H9 (cell line): ENCODE results near the gene MCF2L2. TPM values are rescaled to one million over a fixed set of nuclear protein-coding genes. Genes with fewer than 3 reads are reported as not detected.
A peak's percentile ranks its signal among the peaks of the same experiment; 100 is the strongest.

Experiments used
- DNase-seq: peaks from one replicate; pipeline ENCODE4 v3.0.0-alpha.2; 2017
- H2AFZ ChIP-seq: one replicate; pipeline ENCODE4 v1.6.1; 2013; ENCODE audit warnings: mild to moderate bottlenecking, low read length, control low read depth, moderate library complexity
- H2AK5ac ChIP-seq: 2 replicates; pipeline ENCODE4 v1.6.1; 2013; ENCODE audit warnings: low read length, control low read depth, mixed read lengths; ENCODE audit not compliant: insufficient read length
- H2BK120ac ChIP-seq: one replicate; pipeline ENCODE4 v1.6.1; 2013; ENCODE audit warnings: low read depth, mild to moderate bottlenecking, low read length, control low read depth, inconsistent platforms; ENCODE audit not compliant: poor library complexity, severe bottlenecking
- H2BK12ac ChIP-seq: 2 replicates; pipeline ENCODE4 v1.6.1; 2013; ENCODE audit warnings: low read length, control low read depth, mixed read lengths, low read depth; ENCODE audit not compliant: insufficient read length
- H2BK15ac ChIP-seq: 2 replicates; pipeline ENCODE4 v1.6.1; 2013; ENCODE audit warnings: low read depth, low read length, control low read depth
- H2BK20ac ChIP-seq: one replicate; pipeline ENCODE4 v1.6.1; 2013; ENCODE audit warnings: low read depth, mild to moderate bottlenecking, low read length, control low read depth, inconsistent platforms; ENCODE audit not compliant: poor library complexity, severe bottlenecking
- H2BK5ac ChIP-seq: 2 replicates; pipeline ENCODE4 v1.6.1; 2013; ENCODE audit warnings: low read length, control low read depth, mixed read lengths; ENCODE audit not compliant: insufficient read length
- H3K14ac ChIP-seq: 2 replicates; pipeline ENCODE4 v1.6.1; 2013; ENCODE audit warnings: low read length, control low read depth; ENCODE audit not compliant: insufficient read depth
- H3K18ac ChIP-seq: 2 replicates; pipeline ENCODE4 v1.6.1; 2013; ENCODE audit warnings: low read depth, mild to moderate bottlenecking, mixed read lengths, low read length, control low read depth; ENCODE audit not compliant: insufficient read length
- H3K23ac ChIP-seq: 2 replicates; pipeline ENCODE4 v1.6.1; 2013; ENCODE audit warnings: low read length, control low read depth, mixed read lengths, low read depth; ENCODE audit not compliant: insufficient read length
- H3K23me2 ChIP-seq: 2 replicates; pipeline ENCODE4 v1.6.1; 2013; ENCODE audit warnings: low read depth, mild to moderate bottlenecking, mixed read lengths, low read length, control low read depth; ENCODE audit not compliant: insufficient read length, poor library complexity, severe bottlenecking
- H3K27ac ChIP-seq: 2 replicates; pipeline ENCODE4 v1.5.1; 2013; ENCODE audit warnings: low read length, control low read depth, mixed read lengths, low read depth; ENCODE audit not compliant: insufficient read length
- H3K27me3 ChIP-seq: 2 replicates; pipeline ENCODE4 v1.6.1; 2013; ENCODE audit warnings: low read length, control low read depth, inconsistent platforms; ENCODE audit not compliant: insufficient read depth
- H3K4ac ChIP-seq: 2 replicates; pipeline ENCODE4 v1.6.1; 2013; ENCODE audit warnings: low read depth, mild to moderate bottlenecking, control low read depth, inconsistent platforms, low read length, moderate library complexity
- H3K4me1 ChIP-seq: 2 replicates; pipeline ENCODE4 v1.6.1; 2013; ENCODE audit warnings: low read length, control low read depth, inconsistent platforms; ENCODE audit not compliant: insufficient read depth
- H3K4me2 ChIP-seq: 2 replicates; pipeline ENCODE4 v1.6.1; 2013; ENCODE audit warnings: low read length, control low read depth, mixed read lengths; ENCODE audit not compliant: insufficient read length, insufficient read depth
- H3K56ac ChIP-seq: 2 replicates; pipeline ENCODE4 v1.6.1; 2013; ENCODE audit warnings: low read depth, mild to moderate bottlenecking, mixed read lengths, low read length, control low read depth; ENCODE audit not compliant: insufficient read length
- H3K79me1 ChIP-seq: 2 replicates; pipeline ENCODE4 v1.6.1; 2013; ENCODE audit warnings: low read depth, mild to moderate bottlenecking, moderate library complexity, low read length, control low read depth, inconsistent platforms; ENCODE audit not compliant: insufficient read depth, poor library complexity, severe bottlenecking
- H3K79me2 ChIP-seq: 2 replicates; pipeline ENCODE4 v1.6.1; 2013; ENCODE audit warnings: low read length, control low read depth, inconsistent platforms; ENCODE audit not compliant: insufficient read depth
- H3K9ac ChIP-seq: 2 replicates; pipeline ENCODE4 v1.6.1; 2013; ENCODE audit warnings: low read length, control low read depth, mixed read lengths; ENCODE audit not compliant: insufficient read length; ENCODE audit errors: extremely low read depth
- H3K9me3 ChIP-seq: one replicate; pipeline ENCODE4 v1.6.1; 2013; ENCODE audit warnings: low read depth, low read length, inconsistent platforms; ENCODE audit not compliant: control insufficient read depth
- H3T11ph ChIP-seq: one replicate; pipeline ENCODE4 v1.6.1; 2013; ENCODE audit warnings: mild to moderate bottlenecking, low read length, control low read depth, inconsistent platforms
- H4K20me1 ChIP-seq: one replicate; pipeline ENCODE4 v1.6.1; 2013; ENCODE audit not compliant: control insufficient read depth, insufficient read length, insufficient read depth
- H4K5ac ChIP-seq: 2 replicates; pipeline ENCODE4 v1.6.1; 2013; ENCODE audit warnings: low read depth, mild to moderate bottlenecking, mixed read lengths, low read length, control low read depth; ENCODE audit not compliant: insufficient read length
- H4K8ac ChIP-seq: replicated peaks from 2 replicates; pipeline ENCODE4 v1.6.1; 2013; ENCODE audit warnings: low read length, control low read depth, mixed read lengths, low read depth; ENCODE audit not compliant: insufficient read length
- H4K91ac ChIP-seq: 2 replicates; pipeline ENCODE4 v1.6.1; 2013; ENCODE audit warnings: low read depth, mild to moderate bottlenecking, moderate library complexity, mixed read lengths, low read length, control low read depth; ENCODE audit not compliant: insufficient read length
- H3K27ac Mint-ChIP-seq, 3 experiments: 2 replicates in 2 of 3; 3 replicates in 1 of 3; pipeline ENCODE4 v1.8.0; 2020 to 2021; ENCODE audit warnings: mixed read lengths in 3 of 3, mild to moderate bottlenecking in 1 of 3, moderate library complexity in 1 of 3
- H3K27me3 Mint-ChIP-seq: 2 replicates; pipeline ENCODE4 v1.8.0; 2021; ENCODE audit warnings: low read depth, mild to moderate bottlenecking, moderate library complexity, mixed read lengths
- H3K36me3 Mint-ChIP-seq, 3 experiments: 2 replicates in 2 of 3; 3 replicates in 1 of 3; pipeline ENCODE4 v1.8.0; 2020 to 2021; ENCODE audit warnings: low read depth in 3 of 3, mixed read lengths in 3 of 3; ENCODE audit not compliant: insufficient read depth in 1 of 3
- H3K4me1 Mint-ChIP-seq, 2 experiments: 2 replicates each; pipeline ENCODE4 v1.8.0; 2020; ENCODE audit warnings: mixed read lengths in 2 of 2
- H3K4me3 Mint-ChIP-seq, 2 experiments: 2 replicates in 1 of 2; 3 replicates in 1 of 2; pipeline ENCODE4 v1.8.0; 2020 to 2021; ENCODE audit warnings: mild to moderate bottlenecking in 2 of 2, mixed read lengths in 2 of 2, moderate library complexity in 1 of 2
- H3K9me3 Mint-ChIP-seq, 2 experiments: 2 replicates in 1 of 2; 3 replicates in 1 of 2; pipeline ENCODE4 v1.8.0; 2020; ENCODE audit warnings: mild to moderate bottlenecking in 2 of 2, mixed read lengths in 2 of 2, moderate library complexity in 1 of 2
- CTCF ChIP-seq: fragments of 200-600 bp; sonication (generic); conservative IDR thresholded peaks from 3 replicates; pipeline ENCODE4 v1.8.0; 2021; ENCODE audit warnings: antibody characterized with exemption, mild to moderate bottlenecking
- WGBS: extraction: QIAGEN DNeasy Blood & Tissue Kit; methylation state at CpG from one replicate; pipeline ENCODE4 v1.1.7; 2013; ENCODE audit warnings: missing lambda C conversion rate, low lambda C conversion rate, mixed read lengths; ENCODE audit not compliant: insufficient read length; ENCODE audit errors: extremely low coverage; 5-methylcytosine and 5-hydroxymethylcytosine counted together
- total RNA-seq: library from RNA; stranded (reverse); gene quantifications from 2 replicates; pipeline ENCODE4 v1.2.1, GENCODE V29; 2021

MCF2L2 gene
- total RNA-seq, 1 experiment from 2014 or later, result 6.4 TPM

GRCh38 chr3:183435661-183436060 is 7.2 kb upstream of the MCF2L2 start:
- no peak overlapping the region for H3K18ac ChIP-seq
- H3K27ac ChIP-seq, result no peak overlapping the region
- H3T11ph ChIP-seq, result no peak overlapping the region
- no peaks in the 10 kb centered on the region for H3K36me3 Mint-ChIP-seq
- H2BK12ac ChIP-seq, result no peak overlapping the region
- H3K27me3 Mint-ChIP-seq, result peaks cover 40% of the 10 kb centered on the region
- no peak overlapping the region for H4K91ac ChIP-seq
- H2BK20ac ChIP-seq, result no peak overlapping the region
- no peaks in the 10 kb centered on the region; a peak in 2 of 5 replicates for H3K9me3 Mint-ChIP-seq
- peak overlapping the region; percentile 36 for H3K4me2 ChIP-seq
- TF ChIP-seq CTCF, result no peak
- no peak overlapping the region for H2AK5ac ChIP-seq
- H2BK120ac ChIP-seq, result no peak overlapping the region
- H4K8ac ChIP-seq, result no peak overlapping the region
- H2AFZ ChIP-seq, result no peak overlapping the region
- peaks cover 4% of the 10 kb centered on the region for H3K23me2 ChIP-seq
- H4K5ac ChIP-seq, result no peak overlapping the region
- WGBS, result no CpG with 5 or more reads among the region's 1 CpG
- H3K79me2 ChIP-seq, result no peaks in the 10 kb centered on the region
- H3K14ac ChIP-seq, result no peak overlapping the region
- DNase-seq, result no peak
- H3K4me3 Mint-ChIP-seq, result peak overlapping the region in 1 of 2 experiments; percentile 10; a peak in 2 of 5 replicates
- peak overlapping the region in 2 of 3 experiments; percentile 85 to 94; a peak in 3 of 7 replicates for H3K27ac Mint-ChIP-seq
- H3K9ac ChIP-seq, result no peak overlapping the region
- no peaks in the 10 kb centered on the region for H3K79me1 ChIP-seq
- H2BK5ac ChIP-seq, result no peak overlapping the region
- no peaks in the 10 kb centered on the region for H3K27me3 ChIP-seq
- no peak overlapping the region for H3K23ac ChIP-seq
- H4K20me1 ChIP-seq, result no peaks in the 10 kb centered on the region
- H3K4ac ChIP-seq, result no peak overlapping the region
- no peaks in the 10 kb centered on the region for H3K9me3 ChIP-seq
- no peak overlapping the region for H2BK15ac ChIP-seq
- H3K4me1 ChIP-seq, result peaks cover 10% of the 10 kb centered on the region; the same call in 1 of the 2 replicates
- peaks cover 51% of the 10 kb centered on the region in 2 experiments for H3K4me1 Mint-ChIP-seq
- H3K56ac ChIP-seq, result no peak overlapping the region
